Suppressor macrophage treated with lipopolysaccharide for 4 hours (primary cell): ENCODE measurements around the gene FSD2.

Source experiments
- DNase-seq: peaks from one replicate; pipeline ENCODE4 v3.0.0-alpha.2; 2020

The FSD2 gene, protein sequence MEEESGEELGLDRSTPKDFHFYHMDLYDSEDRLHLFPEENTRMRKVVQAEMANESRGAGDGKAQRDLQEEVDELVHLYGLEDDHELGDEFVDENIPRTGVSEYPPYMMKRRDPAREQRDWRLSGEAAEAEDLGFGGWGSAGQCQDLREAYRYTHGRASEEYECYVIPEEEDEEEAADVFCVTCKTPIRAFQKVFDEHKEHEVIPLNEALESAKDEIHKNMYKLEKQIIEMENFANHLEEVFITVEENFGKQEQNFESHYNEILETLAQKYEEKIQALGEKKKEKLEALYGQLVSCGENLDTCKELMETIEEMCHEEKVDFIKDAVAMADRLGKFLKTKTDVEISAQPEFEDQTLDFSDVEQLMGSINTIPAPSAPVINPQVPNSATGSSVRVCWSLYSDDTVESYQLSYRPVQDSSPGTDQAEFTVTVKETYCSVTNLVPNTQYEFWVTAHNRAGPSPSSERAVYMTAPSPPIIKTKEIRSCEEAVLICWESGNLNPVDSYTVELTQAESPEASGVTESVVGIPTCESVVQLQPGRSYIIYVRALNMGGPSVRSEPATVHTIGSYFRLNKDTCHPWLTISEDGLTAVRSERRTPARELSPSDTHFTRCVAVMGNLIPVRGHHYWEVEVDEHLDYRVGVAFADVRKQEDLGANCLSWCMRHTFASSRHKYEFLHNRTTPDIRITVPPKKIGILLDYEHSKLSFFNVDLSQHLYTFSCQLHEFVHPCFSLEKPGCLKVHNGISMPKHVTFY

DNA sequence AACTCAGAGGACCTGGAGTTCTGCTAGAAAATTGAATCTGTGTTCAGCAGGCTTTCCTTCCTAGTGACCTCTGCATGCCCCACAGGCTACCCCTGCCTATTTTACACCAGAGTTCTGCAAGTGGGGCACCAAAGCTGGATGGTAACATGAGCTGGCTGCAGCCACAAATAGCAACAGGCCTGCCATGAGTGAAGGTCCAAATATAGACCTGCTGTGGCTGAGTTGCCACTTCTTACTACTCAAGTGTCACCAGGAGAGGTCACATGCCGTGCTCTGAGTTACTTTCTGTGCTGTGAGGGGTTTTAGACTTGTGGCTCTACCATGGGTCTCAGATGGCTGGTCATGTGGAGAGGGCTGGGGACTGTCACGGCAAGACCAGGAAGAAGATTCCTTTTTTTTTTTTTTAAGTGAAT lies at the start of gene FSD2:
Gene FSD2 (minus strand): TSS at position 76 of the 413 bp plus-strand sequence. CDS start 18,679 bp downstream, outside the sequence.
- DNase-seq: peak; percentile 37

DNA sequence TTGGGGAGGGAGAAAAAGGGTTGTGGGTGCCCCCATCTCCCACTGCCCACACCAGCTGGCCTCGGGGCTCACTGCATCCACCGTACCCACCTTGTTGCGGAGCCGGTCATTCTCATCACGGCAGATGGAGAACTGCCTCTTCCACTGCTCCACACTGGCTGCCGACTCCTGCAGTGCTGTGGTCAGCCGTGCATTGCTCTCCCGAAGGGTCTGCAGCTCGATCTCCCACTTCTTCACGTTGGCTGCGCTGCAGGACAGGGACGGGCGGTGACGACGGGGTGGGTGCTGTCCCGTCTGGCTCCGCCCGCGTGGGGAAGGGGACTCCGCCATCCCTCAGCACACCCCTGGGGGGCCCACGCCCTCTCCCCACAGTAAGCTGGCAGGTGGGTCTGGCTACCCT lies 48.7 kb upstream of the FSD2 start:
- no peak for DNase-seq

DNA sequence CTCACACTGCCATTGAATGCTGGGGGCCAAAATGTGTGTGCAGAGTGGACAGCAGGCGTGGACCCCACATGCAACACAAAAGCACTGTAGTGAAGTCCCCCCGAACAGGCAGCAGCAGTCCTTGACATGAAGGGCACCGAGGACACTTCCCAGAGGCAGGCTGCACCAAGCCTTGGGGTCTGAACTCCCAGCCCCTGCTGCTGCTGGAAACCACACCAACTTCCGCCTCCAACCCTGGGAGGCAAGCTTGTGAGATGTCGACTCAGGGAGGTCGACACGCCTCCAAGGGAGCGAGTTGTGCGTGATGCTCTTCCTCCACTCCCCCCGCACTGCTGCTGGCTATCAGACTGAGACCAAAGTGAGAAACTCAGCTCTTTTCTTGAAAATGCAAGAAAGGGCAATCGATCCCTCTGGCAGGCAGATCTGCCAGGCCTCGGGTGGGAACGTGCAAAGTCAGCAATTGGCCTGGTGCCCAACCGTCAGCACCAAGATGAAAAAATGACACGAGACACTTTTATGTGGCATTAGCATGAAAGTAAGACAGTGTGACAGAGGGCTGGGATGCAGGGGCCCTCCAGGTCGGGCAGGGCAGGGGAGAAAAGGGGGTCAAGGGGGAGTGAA lies 47.2 kb upstream of the FSD2 start:
- no peak for DNase-seq

DNA sequence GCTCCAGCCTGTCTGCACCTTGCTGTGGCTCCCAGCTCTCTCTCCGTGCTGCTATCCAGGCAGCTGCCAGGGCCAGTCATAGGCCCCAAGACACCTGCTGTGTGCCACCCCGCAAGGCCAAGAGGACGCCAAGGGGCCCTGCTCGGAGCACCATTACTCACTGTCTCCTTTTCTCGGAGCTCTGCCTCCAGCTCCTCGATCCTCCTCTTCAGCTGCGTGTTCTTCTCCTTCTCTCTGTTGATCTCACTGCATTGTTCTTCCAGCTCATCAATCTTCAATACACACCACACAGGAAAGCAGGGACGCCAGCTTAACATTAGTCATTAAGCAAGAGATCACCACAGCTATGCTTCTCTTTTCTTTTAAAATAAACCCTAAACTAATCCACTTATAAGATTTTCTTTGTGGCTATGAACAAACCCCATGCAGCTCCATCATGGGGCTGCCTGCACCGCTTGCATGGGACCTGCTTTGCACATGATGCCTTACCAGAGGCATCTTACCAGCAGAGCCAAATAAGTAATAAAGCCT lies 46.2 kb upstream of the FSD2 start:
- DNase-seq: no peak

DNA sequence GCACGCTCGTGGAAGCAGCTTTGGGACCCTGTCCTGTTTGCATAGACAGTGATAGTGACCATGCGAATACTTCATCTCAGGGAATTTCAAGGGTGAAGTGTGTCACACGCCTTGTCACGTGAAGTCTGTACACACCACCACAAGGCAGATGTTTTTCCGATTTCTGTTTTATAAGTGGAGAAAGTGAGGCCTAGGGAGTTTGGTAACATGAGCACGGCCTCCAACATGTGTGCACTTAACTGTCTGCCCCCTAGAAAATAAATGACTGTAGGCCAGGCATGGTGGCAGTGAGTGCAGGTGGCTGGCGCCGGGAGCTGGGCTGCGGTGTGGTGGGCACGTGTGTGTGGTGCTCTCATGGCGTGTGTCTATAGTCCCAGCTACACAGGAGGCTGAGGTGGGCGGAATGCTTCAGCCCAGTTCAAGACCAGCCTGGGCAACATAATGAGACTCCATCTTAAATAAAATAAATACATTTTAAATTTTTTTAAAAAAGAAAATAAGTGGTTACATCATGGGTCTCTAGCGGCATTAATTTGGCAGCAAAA lies 45.5 kb upstream of the FSD2 start:
- no peak for DNase-seq

DNA sequence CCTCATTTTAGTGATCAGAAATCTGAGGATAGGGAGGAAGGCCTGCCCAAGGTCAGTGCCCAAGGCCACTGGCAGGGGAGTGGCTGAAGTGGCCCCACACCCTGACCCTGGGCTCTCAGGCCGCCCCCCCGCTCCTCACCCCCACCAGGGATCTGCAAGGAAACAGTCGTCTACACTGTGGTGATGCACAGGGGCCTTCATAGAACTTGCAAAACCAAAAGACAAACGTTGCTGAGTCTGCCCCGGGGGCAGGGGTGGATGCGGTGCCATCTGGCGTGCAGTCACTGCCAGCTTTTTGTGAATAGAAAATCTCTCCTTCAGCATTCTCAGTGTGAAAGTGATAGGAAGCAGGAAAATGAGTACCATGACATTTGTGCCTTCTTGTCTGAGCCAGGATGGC lies 44.9 kb upstream of the FSD2 start:
- no peak for DNase-seq

DNA sequence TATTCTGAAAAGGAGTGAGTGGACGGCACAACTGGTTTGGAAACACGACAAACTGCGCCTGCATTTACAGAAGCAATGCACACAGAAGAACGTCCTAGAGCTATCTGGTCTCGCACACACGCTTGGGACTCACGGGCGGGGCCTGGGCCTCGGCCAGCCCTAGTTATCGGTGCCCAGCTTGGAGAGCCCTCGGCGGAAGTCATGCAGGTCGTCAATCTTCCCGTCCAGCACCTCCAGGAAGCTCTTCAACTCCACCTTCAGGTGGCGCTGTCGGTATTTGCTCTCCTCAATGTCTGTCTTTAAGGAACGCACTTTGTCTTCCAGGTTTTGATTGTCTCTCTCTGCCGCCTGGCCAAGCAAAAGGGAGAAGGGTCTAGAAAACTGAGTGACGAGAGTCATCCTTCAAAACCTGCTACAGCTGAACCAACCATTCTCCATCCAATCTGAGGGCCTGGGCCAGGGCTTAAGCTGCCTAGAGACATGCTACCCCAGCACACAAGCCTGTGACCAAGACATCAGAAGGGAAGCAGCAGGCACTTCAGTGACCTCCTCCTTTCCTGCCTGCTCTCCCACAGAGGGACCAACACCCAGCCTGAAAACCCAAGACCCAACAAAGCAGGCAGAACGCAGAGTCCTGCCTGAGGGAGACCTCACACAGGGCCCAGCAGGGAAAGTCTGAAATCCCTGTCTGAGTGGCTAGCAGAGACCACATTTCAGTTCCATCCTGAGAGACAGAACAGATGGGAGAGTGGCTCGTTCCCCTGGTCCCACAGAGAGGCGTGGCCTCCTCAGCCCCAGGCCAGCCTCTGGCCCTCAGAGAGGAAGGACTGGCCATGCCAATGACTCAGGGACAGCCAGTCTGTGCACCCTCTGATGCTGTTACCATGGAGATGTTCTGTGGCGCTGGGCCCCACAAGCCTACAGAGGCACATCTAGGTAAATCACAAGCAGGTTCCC lies 44.0 kb upstream of the FSD2 start:
- peak; percentile 83 for DNase-seq

DNA sequence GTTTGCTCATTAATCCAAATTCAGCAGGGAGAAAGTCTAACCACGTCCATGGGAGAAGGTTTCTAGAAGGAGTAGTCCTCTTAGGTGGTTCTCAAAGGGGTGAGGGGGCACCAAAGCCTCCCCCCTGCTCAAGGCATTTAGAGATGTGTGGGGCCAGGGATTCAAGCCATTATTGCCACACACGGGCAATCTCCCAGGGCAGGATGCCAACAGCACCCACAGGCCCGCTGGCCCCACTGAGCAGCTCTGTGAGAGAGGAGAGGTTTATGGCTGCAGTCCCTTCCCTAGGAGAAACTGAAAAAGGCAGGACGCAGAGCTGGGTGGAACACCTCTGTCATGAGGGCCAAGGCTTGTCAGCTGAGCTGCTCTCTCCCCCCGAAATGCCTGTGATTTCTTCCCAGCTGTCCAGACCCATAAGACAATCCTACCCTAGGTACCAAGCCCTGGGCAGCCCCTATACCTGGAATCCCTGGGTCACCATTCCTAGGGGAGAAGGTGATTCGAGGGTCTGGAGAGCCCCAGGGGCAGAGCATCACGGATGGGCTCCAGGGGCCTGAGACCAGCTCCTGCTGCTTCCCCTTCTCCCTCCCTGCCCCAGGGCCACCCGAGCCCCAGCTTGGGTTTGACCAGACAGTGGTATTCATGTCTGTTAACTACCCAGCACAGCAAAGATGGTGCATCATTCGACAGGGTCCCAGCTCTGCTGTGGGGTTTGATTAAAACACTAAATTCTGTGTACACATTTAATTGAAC lies 42.5 kb upstream of the FSD2 start:
- no peak for DNase-seq

DNA sequence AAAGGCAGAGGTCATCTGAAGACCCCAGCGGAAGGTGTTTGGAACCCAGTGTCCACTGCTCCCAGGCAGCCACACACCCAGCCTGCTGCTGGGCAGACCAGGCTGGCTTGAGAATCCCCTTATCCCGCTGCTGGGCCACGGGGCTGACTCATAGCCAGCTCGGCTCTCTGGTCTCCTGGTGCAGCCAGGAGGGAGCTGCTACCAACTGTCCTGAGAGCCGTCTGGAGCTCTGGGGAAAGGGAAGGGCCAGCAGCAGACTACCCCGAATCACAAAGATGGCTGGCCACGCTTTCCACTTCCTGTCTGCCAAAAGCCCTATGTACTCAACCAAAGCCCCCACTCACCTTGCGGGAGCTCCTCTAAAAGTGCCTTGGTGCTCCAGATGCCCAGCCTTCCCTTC lies 41.8 kb upstream of the FSD2 start:
- DNase-seq: no peak

DNA sequence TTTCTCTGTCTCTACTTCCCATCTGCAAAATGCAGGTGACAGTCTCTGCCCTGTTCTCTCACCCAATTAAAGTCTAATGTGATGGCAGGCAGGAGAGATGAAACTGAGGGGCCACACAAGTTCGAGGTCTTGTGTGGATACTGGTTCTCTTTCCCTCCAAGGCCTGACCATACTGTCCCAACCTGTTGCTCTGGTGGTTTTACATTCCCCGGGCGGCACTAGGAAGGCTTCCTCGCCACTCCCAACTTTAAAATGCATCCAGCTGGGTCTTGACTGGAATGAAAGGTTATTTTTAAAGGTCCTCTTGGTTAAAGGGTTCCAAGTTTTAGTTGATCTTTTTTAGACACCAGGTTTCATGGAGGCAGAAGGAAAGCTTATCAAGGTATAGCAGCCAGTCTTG lies 40.8 kb upstream of the FSD2 start:
- no peak for DNase-seq

DNA sequence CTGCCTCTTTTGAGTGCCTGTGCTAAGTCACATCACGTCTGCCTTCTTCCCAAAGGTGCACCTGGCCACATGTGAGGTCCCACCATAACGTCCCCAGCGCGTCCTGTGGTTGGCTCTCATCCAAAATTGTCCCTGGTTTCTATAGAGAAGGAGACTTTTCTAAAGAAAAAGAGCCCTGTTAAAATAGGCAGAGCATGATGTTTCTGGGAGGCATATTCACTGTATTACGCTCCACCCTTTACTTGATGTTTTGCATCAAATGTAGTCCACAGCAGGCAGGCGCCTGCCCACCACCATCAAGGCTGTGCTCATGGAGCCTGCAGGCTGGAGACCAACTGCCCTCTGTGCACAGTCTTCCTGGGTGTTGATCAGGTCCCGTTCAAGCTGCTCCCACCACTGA lies 39.8 kb upstream of the FSD2 start:
- DNase-seq: no peak

DNA sequence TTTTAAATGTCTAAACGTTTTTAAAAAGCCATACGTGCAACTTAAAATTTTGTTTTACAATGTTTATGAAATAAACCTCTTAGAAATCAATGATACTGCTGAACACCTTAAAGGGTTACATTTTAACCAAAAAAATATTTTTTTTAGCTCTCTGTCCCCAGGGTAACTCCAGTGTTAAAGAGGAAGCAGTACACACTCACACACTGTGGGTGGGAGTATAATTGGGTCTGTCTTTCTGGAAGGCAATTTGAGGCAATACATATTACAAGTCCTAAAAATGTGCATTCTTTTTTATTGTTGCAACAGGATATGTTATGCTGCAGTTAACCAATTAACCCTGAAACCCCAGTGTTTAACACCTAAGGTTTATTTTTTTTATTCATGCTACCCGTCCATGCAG lies 37.7 kb upstream of the FSD2 start:
- peak; percentile 49 for DNase-seq

DNA sequence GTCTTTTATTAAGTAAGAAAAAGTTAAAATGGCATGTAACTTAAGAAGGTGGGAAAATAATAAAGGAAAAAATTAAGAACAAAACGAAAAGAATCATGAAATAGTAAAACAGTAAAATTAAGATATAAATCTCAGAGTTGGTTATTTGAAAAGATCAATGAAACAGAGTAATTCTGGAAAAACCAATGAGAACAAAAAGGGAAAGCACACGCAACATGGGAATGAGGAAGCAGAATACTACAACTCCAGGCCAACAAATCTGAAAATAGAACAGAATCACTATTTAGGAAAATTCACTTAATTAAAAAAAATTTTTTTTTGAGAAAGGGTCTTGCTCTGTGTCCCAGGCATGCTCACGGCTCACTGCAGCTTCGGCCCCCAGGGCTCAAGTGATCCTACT lies 34.3 kb upstream of the FSD2 start:
- no peak for DNase-seq

DNA sequence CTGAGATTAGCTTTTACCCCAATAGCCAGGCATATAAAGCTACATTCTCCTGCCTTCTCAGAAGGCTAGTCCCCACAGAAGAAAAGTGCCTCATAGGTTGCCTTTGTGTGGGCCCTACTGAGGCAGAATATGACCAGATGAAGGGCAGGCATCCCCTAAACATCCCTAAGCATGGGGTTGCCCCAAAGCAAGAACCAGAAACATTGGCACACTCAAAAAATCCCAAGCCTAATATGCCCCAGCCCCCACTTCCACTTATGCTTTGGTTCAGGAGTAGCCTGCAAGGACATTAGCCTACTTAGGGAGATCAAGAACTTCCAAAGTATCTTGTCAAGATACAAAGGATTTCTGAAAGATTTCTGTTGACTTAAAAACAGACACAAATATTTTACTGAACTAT lies 33.3 kb upstream of the FSD2 start:
- no peak for DNase-seq

DNA sequence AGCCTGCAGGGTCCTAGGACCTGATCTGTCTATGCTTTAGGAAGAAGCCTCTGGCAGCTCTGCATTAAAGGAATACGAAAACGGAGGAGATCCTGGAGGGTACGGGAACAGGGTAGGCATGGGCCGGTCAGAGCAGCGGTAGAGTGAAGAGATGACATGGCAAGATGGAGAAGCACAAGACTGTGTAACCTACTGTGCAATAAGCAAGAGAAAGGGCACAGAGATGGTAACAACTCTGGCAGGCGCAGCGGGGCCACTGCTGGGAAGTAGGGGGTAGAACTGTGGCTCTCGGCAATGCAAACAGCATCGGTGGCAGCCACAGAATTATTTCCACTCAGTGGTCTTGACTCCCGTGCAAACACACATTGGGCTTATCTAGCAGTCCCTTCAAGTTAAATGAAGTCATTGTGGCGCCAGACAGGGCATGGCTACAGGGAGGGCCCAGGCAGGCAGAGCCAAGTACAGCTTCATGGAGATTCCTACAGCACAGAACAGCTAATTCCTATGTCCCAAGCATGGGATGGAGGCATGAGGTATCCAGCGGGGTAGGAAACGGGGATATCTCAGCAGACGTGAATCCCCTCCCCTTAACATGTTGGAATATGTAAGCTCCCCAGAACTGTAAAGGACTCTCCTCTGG lies 32.3 kb upstream of the FSD2 start:
- no peak for DNase-seq

DNA sequence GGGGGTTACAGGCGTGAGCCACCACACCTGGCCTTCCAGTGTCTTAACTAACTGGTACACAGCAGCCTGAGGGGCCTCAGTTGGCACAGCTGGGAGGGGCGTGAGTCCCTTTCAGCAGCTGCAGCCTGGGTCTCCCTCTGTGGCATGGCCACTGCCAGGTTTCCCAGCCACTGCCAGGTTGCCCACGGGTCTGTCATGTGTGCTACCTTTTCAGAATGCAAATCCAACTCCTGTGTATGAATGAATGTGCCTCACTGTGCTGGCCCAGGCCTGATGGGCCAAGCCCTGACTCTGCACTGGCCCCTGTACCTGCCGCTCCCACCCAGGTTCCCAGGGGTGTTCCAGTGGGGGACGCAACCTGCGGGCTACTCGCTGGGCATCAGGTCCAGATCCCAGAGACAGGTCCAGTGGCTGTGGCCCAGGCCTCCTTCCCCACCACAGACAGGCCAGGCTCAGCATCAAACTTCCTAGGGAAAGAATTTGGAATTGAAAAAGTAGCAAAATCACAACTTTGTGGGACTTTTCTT lies 29.6 kb upstream of the FSD2 start:
- no peak for DNase-seq

DNA sequence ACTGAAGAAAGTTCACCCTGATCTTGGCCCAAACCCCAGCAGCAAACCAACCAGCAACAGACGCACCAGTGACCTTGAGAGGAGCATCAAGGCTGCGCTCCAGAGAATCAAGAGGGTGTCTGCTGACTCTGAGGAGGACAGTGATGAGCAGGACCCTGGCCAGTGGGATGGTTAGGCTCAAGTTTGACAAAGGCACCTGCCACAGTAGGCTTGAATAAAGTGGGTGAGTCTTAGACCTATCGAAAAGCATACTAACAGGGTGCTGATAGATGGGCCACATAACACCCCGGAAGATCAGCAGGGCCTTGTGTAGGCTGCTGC lies 27.5 kb upstream of the FSD2 start:
- DNase-seq: no peak

DNA sequence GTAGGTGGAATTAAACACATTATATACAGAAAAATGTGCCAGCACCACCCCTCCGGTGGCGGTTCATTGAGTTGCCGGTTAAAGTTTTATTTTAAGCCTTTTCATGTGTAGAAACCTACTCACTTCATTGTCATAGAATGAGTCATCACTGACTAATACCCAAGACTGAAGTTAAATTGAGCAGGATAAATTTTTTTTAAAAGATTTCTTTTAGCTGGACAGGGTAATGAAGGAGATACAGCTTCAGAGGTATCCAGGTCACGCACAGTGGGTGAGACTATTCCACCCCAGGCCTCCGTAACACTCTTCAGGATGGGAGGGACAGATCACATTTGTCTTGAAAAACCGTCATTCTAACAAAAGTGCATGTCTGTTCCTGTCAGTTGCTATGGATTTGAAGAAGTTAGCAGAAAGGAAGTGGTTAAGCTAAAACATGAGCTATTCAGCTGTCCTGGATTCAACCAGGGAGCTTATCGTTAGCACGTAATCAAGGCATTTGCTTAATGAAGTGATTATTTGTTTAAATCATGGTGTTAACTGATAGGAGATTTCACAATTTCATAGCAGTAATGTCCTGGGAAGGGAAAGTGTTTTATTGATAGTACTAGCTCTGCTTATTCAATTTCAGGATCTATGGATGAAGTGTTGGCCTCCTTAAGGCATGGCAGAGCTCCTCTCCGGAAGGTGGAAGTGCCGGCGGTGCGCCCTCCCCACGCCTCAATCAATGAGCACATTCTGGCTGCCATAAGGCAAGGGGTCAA lies 26.9 kb upstream of the FSD2 start:
- peak; percentile 81 for DNase-seq

DNA sequence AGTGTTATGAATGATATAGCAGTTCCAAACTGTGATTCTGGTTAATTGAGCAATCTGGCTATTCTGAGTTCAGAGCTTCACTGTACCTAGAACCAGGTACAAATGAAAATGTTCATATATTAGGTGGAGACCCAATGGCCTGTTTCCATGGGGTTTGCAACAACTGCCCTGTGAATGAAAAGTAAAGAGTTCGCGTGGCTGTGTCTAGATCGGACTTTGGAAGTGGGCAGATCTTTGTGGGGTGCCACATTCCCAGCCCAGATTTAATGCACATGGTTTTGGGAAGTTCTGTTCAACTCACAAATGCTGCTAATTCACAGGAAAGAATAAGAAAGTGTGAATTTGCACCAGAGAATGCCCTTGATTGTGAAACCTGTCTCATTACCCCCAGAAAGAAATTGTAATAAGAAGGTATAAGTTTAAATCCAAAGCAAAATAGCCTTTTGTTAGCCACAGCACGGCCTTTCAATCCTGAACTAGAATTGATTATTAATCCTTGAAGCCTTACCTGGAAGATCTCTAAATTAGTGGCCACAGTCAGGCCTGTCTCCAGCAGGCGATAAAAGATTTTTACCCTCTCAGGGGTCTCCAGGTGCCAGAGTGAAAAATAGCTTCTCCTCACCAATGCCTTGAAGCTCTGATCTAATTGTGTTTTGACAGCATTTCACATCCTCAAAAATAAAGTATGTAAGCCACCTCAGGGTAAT lies 26.2 kb upstream of the FSD2 start:
- no peak for DNase-seq
